ENCODE data around the gene APLP2.
"Not testable (repeated sequence)": the region's sequence is repeated elsewhere in the genome, so short reads cannot be mapped to it uniquely, and the experiment has no call there.

Gene APLP2

DNA sequence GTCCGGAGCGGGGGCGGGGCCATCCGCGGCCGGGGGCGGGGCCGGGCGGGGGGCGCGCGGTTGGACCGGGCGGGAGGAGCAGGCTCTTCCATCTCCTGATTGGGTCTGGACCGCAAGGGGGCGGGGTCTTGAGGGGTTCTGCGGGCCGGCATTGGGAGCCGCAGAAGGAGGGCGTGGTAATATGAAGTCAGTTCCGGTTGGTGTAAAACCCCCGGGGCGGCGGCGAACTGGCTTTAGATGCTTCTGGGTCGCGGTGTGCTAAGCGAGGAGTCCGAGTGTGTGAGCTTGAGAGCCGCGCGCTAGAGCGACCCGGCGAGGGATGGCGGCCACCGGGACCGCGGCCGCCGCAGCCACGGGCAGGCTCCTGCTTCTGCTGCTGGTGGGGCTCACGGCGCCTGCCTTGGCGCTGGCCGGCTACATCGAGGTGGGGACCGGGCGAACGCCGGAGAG, at the start of gene APLP2:
Gene APLP2 (plus strand): TSS at position 236 of the 450 bp plus-strand sequence. CDS start 84 bp downstream, at position 320.
- intact Hi-C loops (cut with DNase I): loop anchor here (1.0 to 10.0 kb wide), 3 partner anchors 55 to 147 kb away; partner anchors contain the start of gene PRDM10
- DNase-seq: peak; percentile 98 to 100 (median 99)

DNA sequence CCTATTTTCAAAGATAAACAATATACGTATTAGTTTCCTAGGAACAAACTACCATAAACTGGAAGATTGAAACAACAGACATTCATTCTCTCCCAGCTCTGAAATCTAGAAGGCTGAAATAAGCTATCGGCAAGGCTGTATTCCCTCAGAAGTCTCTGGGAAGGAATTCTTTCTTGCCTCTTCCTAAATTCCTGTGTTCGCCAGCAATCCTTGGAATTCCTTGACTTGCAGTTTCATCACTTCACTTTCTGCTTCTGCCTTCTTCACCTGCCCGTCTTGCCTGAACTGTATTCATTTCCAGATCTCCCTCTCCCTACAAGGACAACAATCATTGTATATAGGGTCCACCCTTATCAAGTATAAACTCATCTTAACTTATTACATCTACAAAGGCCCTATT, 49.4 kb upstream of the APLP2 start:
- intact Hi-C loops (cut with DNase I): no loop called here
- no peak for DNase-seq

DNA sequence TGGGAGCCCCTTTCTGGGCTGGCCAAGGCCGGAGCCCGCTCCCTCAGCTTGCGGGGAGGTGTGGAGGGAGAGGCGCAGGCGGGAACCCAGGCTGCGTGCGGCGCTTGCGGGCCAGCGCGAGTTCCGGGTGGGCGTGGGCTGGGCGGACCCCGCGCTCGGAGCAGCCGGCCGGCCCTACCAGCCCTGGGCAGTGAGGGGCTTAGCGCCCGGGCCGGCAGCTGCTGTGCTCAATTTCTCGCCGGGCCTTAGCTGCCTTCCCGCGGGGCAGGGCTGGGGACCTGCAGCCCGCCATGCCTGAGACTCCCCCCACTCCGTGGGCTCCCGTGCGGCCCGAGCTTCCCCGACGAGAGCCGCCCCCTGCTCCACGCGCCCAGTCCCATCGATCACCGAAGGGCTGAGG, 48.1 kb upstream of the APLP2 start:
- intact Hi-C loops (cut with DNase I); DNase-seq: not testable (repeated sequence)

DNA sequence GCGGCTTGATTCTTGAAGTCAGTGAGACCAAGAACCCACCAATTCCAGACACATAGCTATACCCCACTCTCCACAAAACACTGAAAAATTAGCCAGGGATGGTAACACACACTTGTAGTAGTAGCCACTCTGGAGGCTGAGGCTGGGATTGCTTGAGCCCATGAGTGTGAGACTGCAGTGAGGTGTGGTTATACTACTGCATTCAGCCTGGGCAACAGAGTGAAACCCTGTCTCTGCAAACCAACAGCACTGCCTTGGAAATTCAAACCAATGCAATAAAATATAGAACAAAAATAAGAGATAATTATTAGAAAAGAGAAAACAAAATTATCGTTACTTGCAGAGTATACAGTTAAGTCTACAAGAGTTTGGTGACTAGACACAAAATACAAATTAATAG, 46.9 kb upstream of the APLP2 start:
- DNase-seq: no peak
- intact Hi-C loops (cut with DNase I): no loop called here

DNA sequence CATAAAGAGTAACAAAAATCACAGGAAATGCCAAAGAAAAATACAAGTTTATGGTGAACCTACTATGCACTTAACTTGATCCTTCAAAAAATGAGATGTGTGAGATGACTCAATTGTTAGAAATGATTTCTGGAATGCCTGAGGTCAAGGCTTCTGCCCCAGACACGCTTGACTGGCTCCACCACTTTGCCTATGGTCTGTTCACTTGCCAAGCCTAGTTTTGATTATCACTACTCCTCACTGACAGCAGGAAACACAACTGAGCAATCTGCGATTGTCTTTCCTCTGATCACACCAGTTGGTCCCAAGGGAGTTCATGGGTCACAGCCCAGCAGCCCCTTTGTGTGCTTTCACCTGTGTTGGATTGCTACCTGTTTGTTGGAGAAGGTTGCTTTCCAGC, 46.5 kb upstream of the APLP2 start:
- intact Hi-C loops (cut with DNase I): no loop called here
- no peak for DNase-seq

DNA sequence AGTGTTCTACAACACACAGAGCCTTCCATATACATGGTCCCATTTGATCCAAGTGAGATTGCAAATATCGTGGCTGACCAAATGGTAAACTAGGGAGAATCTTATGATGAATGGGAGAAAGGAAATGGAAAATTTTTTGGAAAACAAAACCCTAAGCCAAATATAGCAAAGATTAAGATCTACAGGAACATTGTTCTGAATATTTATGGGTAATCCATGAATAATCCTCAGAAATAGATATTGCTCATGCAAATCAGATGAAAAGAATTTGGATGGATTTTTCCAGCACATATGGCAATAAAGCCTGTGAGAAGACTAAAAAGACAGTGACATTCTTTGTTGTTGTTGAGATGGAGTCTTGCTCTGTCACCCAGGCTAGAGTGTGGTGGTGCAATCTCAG, 45.3 kb upstream of the APLP2 start:
- no peak for DNase-seq
- intact Hi-C loops (cut with DNase I): no loop called here

DNA sequence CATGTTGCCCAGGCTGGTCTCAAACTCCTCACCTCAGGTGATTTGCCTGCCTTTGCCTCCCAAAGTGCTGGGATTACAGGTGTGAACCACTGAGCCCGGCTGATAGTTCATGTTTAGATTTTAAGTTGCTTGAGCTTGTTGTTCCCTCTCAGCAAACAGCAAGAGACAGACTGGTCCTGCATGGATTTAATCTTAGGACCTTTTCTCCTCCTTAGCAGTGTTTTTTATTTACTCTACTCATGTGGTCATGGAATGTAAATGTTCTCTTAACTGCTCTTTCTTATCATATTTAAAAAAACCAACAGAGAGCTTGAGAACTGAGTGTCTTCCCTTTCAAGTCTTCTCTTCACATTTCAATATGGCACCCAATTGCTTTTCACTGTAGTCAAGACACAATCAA, 44.3 kb upstream of the APLP2 start:
- DNase-seq: no peak
- intact Hi-C loops (cut with DNase I): no loop called here

DNA sequence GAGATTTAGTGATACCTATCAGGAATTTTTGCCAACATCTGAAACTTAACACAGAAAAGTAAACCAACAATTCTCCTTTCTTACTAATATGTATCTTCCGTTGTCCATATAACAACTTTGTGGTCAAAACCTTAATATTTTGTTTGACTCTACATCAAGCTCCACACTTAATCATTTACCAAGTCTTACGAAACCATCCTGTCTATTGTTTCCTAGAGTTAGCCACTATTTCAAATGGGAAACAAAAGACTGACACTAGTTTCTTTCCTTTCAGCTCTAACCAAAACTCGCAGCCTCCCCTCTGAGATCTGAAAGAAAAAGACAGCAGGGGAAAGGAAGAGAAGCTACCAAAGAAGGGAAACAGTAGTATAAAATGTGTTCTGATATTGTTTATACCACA, 40.6 kb upstream of the APLP2 start:
- no peak for DNase-seq
- intact Hi-C loops (cut with DNase I): no loop called here

DNA sequence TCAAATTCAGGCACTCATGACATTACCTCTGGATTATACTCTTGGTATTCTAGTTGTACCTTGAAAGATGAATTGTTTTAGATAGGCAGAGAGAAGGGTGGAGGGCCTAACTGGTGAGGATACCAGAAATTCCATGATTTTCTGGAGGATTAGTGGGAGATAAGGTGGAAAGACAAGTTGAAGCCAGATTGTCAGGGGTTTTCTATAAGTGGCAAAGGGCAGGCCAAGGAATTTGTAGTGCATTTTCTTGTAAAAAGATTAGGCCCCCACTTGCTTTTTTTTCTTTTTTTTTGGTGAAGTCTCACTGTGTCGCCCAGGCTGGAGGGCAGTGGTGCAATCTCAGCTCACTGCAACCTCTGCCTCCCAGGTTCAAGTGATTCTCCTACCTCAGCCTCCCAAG, 38.6 kb upstream of the APLP2 start:
- DNase-seq: no peak
- intact Hi-C loops (cut with DNase I): no loop called here

DNA sequence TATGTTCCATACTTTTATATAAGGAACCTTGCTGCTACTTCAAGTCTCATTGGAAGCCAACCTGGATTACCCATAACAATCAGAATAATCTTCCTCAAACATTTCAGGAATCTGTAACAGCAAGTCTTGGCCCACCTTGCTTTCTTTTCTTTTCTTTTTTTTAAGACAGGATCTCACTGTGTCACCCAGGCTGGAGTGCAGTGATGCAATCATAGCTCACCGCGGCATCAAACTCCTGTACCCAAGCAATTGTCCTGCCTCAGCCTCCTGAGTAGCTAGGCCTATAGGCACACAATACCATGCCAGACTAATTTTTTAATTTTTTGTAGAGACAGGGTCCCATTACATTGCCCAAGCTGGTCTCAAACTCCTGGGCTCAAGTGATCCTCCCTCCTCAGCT, 37.7 kb upstream of the APLP2 start:
- intact Hi-C loops (cut with DNase I): no loop called here
- DNase-seq: no peak

DNA sequence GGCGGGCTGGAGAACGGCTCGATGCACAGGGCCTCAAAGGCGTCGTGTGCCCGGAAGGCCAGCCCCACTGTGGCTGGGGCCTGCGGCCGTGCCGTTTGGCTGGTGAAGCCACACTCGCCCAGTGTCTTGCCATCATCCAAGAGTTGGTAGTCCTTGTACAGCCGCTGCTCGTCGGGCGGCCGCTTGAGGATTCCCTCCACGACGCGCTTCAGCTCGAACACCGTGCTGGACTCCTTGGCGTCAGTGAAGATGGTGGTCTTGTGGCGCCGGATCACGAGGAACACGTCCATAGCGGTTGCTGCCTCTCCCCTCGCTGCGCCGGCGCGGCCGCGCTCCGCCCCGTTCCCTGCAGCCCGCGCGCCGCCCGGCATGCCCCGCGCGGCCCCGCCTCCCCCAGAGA, 36.8 kb upstream of the APLP2 start:
- intact Hi-C loops (cut with DNase I): no loop called here
- no peak for DNase-seq

DNA sequence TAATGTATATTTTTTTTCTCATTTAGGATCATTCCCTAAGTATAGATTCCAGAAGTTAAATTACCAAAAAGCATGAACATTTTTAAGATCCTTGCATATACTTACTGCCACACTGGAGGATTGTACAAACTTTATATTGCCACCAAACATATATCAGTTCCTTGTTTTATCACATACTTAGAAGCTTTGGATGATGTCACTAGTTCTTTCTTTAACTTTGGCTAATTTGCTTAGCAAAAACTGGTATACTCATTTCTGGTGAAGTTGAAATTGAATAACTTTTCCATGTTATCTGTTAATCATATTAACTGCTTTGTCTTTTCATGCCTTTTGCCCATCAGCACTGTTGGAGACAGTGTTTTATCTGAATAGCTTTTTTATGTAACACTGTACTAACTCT, 35.5 kb upstream of the APLP2 start:
- no peak for DNase-seq
- intact Hi-C loops (cut with DNase I): no loop called here

DNA sequence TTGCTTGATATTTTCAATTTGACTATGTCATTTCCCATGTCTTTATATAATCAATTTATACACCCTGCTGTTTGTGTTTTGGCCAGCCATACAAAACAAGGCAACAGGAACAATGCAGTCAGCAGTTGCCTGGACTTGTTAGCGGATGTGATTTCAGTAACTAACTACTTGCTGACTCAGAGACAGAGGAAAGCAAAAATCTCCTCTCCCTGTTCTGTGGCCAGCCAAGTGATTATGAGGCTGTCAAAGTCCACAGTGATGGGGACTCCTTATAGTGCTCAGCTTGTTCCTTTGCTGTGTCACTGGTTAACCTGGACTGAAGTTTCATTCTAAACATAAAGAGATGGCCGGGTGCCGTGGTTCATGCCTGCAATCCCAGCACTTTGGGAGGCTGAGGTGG, 32.6 kb upstream of the APLP2 start:
- no peak for DNase-seq
- intact Hi-C loops (cut with DNase I): no loop called here

DNA sequence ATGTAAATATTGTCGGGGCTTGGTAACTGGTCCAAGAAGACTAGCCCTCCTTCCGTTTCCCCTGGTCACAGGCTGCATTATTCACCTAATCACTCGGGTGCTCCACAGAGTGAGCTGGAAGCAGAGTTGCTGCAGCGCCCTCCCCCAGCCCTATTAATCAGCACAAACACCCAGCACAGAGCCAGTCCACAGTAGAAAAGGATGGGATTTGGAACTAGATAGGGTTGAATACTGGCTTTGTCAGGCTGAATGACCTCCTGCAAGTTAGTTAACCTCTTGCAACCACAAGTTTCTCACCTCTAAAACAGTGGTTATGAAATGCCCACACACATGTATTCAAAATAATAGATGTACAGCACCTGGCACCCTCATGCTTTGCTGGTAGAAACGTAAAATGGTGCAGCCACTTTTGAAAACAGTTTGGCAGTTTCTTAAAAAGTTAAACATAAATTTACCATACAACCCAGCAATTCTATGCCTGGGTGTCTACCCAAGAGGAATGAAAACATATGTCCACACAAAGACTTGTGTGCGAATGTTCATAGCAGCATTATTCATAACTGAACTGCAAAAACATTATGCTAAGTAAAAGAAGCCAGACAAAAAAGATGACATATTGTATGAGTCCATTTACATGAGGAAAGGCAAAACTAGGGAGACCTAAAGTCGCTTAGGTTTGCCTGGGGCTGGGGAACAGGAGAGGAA, 31.7 kb upstream of the APLP2 start:
- DNase-seq: no peak
- intact Hi-C loops (cut with DNase I): no loop called here

DNA sequence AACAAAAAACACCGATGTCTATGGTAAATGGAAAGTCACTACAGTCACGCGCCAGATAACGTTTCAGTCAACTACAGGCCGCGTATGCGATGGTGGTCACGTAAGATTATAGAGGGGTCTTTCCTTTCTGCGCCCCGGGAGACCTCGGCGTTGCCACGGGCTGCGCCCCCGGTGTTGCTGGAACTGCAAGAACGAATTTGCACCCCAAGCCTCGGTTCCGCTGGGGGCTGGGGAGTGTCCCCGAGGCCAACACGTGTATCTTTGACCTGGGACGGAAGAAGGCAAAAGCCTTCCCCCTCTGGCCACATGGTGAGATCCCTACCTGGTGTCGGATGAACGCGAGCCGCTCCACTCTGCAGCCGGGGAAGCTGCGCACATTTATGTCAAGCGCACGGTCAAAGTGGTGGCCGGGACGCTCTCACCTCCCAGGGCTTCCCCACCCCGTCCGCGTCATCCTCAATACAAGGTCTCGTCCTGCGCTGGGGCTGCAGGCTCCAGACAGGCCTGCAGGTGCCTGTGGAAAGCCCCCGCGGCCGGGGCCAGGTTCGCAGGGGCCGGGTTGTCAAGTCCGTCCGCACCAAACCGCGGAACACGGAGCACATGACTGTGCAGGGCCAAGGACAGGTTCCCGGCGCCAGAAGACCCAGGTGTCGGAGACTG, 29.3 kb upstream of the APLP2 start:
- DNase-seq: peak in 1 of 10 donors; percentile 84
- intact Hi-C loops (cut with DNase I): no loop called here

DNA sequence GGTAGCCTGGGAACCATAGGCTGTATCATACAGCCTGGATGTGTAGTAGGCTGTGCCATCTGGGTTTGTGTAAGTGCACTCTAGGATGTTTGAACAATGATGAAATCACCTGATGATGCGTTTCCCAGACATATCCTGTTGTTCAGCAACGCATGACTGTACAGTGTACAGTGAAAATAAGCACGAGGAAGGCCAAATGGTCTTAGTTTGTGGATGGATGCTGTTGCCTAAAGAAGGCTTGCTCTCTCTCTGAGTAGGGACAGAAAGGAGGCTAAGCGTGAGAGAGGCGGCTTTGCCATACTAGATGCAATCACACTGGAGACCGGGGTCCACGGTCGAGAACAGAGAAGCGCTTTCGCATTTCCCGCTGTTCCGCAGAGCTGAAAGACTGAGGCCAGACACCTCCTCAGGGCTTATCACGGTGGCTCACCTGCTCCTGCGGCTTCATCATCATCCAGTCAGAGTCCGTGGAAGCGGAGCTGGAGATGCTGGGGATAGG, 27.6 kb upstream of the APLP2 start:
- DNase-seq: no peak
- intact Hi-C loops (cut with DNase I): no loop called here

DNA sequence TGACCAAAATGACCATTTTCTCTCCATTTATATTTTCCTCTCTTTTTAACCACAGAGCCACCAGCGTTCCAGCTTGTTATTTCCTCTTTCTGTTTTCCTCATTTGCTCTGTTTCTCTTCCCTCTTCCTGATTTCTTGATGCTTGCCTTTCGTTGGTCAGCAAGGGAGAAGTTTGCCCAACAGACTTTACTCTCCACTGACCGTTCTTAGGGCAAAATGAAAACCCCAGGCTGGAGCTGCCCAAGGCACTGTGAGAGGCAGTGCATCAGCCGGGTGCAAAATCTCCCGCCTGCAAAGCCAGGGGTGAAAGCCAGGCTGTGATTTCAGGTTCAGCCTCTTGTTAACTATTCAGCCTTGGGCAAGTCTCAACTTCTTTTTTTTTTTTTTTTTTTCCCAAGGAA, 26.1 kb upstream of the APLP2 start:
- no peak for DNase-seq
- intact Hi-C loops (cut with DNase I): no loop called here

DNA sequence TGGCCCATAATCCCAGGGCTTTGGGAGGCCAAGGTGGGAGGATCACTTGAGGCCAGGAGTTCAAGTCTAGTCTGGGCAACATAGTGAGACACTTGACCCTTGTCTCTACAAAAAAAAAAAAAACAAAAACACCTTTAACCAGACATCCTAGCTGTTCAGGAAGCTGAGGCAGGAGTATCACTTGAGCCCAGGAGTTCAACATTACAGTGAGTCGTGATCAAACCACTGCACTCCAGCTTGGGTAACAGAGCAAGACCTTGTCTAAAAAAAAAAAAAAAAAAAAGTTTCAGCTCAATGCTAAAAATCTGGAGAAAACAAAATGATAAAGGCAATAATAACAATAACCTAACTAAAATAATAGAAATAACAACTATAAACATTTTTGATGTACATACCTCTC, 22.6 kb upstream of the APLP2 start:
- intact Hi-C loops (cut with DNase I): no loop called here
- no peak for DNase-seq

DNA sequence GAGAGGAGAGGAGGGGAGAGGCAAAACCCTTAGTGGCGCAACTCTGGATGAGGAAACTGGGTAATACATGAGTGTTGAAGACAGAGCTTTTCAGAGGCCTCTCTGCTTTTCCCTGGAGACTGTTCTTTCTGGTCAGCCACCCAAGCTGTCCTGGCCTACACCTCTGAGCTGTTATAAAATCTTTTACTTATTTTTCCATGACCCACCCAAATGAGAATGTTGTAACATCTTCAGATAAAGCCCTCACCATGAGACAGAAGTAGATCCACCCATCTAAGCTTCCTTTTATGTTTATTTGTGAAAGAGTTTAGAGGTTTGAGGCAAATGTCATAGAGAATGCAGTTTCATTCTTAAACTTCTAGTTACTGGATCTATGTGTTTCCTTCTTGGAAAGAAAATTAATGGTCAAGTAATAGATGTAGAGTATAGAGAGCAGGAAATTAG, 20.3 kb upstream of the APLP2 start:
- intact Hi-C loops (cut with DNase I): no loop called here
- no peak for DNase-seq

DNA sequence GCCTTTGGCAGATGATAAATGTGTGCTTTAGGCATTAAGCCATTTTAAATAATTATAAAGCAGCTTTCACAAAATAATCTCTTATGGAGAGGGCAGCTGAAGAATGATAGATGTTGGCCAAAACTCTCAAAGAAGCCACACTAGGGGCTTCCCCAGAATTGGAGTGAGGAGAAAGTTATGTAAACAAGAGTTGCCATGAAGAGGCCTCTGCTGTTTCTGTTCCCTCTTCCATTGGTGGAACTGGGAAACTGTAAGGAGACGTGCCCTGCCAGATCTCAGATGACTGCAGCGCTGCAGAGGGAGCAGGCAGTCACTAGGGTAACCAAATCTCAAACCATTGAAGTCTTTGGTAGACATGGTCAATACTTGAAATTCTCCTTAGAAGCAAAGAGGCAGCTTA, 19.4 kb upstream of the APLP2 start:
- intact Hi-C loops (cut with DNase I): no loop called here
- no peak for DNase-seq

DNA sequence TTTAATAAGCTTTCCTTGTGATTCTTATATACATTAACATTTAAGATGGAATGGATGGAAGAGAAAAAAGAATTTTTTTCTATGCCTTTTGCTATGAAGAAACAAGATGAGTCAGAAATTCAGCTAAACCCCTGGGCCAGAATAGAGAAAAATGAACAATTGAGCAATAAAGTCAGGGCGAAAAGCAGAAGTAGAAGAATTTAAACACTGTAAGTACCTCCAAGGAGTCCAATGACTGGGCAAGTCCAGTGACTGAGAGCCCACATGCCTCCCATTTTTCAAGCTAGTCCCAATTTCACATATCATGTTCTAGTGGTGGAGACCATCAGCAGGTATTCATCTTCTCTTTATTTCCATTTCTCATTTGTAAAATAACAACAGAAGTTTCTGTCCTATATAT, 18.6 kb upstream of the APLP2 start:
- no peak for DNase-seq
- intact Hi-C loops (cut with DNase I): no loop called here

DNA sequence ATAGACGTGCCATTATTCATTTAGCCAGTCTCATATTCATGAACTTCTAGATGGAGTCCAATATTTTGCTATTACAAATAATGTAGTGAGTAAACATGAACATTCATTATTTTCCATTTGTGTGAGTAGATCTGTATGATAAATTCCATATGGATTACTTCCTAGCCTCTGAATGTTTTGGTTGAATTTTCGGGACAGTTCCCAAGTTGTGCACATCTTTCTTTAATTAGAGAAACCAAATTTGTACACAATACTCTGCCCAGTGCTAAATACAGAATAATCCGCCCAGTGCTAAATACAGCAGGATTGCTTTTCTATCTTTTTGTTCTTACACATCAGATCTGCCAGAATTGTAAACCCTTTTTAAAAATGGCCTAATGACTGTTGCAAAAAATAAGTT, 17.1 kb upstream of the APLP2 start:
- intact Hi-C loops (cut with DNase I): no loop called here
- DNase-seq: no peak

Measured in posterior cingulate gyrus (tissue), 11 donors.